Fibroblast of the conjunctiva (primary cell): ENCODE results near the gene FCHO1.

ENCODE experiments used
- DNase-seq: peaks from one replicate; pipeline ENCODE4 v3.0.0-alpha.2; 2010; ENCODE audit warnings: low read depth

Gene FCHO1

GRCh38 chr19:17735410-17735809 lies 15.9 kb upstream of the FCHO1 start:
- no peak for DNase-seq

GRCh38 chr19:17737690-17738153 lies 13.6 kb upstream of the FCHO1 start:
- no peak for DNase-seq

DNA sequence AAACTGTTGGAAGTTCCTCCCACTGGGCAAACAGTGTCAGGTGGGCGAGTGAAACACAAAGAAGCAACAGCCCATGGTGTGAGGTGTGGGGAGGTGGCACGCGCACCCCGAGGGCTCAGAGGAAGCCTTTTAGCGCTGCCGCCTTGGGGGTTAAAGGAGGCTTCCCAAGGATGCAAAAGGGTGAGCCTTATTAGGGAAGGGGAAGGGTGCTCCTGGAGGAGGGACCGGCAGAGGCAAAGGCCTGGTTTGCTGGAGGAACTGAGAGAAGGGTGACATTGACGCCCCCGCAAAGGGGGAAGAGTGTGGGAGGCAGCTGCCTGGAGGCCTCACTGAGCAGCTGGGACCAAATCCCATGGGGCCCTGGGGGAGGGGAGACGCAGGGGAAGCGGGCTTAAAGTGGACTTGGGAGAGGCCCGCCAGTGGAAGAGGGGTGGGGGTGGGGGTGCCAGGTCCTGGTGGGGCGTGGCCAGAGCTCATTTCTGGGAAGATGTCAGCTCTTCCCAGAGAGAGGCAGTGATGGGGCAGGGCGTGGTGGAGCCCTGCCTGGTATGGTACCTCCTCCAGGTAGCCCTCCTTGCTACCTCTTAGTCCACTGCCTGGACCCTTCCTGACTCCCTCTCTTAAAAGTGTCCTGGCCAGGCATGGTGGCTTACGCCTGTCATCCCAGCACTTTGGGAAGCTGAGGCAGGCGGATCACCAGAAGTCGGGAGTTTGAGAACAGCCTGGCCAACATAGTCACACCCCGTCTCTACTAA lies 12.0 kb upstream of the FCHO1 start:
- DNase-seq: no peak

GRCh38 chr19:17741456-17741855 lies 9.8 kb upstream of the FCHO1 start:
- DNase-seq: no peak

- no peak for DNase-seq
Observed at GRCh38 chr19:17743874-17744580, 7.2 kb upstream of the FCHO1 start.

GRCh38 chr19:17747205-17748098 lies 3.8 kb upstream of the FCHO1 start:
- DNase-seq: peak; percentile 81

GRCh38 chr19:17748884-17749638 lies 2.2 kb upstream of the FCHO1 start:
- DNase-seq: no peak

DNA sequence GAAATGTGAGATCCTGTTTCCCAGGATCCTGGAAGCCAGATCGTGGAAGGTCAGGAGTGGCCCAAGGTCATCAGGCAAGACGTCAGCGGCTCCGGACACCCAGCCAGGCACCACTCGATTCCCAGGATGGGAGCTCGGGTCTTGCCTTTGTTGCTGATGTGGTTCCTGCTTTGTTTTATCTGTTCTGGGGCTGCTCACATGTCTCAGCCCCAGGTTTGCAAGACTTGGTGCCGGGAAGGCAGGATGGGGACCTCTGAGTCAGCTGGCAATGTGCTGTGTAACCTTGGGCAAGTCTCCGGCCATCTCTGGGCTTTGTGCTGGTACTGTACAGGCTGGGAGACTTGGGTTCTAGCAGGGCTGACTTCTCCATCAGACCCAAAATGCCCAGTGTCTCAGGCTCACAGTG lies 1.4 kb upstream of the FCHO1 start:
- DNase-seq: no peak

- DNase-seq: no peak
Observed at GRCh38 chr19:17751912-17752273, 616 bp downstream of the FCHO1 start.

DNA sequence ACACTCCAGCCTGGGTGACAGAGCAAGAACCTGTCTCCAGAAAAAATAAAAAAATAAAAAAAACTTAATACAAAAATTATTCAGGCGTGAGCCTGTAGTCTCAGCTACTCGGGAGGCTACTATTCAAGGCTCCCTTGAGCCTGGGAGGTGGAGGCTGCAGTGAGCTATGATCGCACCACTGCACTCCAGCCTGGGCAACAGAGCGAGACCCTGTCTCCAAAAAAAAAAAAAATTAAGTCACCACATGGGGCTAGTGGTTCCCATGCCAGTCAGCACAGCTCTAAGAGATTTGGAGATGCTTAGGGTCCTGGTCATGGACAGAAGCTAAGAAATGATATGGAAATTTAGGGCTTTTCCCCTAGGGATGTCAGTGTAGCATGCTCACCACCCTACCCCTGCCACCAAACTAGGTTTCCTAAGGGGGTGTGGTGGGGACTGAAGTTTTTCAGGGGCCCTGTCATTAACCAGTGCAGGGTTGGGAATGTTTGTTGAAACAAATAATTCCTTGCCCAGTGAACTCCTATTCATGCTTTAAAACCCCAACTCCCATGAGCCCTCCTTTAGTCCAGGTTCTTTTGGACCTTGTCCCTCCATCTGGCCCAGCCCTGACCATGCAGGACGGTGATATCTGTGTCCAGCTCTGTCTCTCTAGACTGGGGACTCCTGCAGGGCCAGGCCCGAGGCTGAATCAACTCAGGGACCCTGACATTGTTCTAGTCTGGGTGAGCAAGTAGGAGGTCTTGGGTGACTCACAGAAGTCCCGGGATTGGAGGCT lies 1.8 kb downstream of the FCHO1 start:
- DNase-seq: no peak

GRCh38 chr19:17753976-17754375 lies 2.7 kb downstream of the FCHO1 start:
- no peak for DNase-seq

DNA sequence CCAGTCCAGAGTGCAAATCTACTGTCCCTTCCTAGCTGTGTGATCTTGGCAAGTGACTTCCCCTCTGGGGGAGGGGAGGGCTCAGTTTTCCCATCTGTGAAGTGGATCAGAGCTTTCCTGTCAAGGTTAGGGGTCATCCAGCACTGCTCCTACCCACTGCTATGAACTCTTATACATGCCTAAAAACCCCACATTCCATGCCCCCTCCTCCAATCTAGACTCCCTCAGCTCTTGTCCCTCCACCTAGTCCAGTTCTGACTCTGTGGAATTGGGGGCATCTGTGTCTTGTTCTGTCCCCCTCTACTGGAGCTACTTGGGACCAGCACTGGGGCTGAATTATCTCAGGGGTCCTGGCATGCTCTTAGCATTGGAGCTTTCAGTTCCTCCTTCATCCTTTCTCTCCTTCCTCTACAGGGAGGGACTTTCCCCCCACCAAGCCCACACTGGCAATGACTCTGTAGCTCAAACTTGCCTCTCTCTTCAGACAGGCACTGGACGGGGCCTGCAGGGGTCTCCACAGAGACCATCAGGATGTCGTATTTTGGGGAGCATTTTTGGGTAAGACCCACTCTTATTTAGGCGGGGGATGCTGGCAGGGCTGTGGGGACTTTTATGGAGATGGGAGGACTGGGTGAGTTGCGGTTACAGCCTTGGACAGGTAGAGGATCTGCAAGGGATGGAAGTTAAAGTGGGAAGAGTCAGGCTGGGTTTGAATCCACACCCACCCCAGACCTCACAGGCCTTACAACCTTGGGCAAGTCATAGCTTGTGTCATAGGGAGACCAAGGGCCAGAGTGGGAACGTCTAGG lies 3.6 kb downstream of the FCHO1 start:
- DNase-seq: no peak

DNA sequence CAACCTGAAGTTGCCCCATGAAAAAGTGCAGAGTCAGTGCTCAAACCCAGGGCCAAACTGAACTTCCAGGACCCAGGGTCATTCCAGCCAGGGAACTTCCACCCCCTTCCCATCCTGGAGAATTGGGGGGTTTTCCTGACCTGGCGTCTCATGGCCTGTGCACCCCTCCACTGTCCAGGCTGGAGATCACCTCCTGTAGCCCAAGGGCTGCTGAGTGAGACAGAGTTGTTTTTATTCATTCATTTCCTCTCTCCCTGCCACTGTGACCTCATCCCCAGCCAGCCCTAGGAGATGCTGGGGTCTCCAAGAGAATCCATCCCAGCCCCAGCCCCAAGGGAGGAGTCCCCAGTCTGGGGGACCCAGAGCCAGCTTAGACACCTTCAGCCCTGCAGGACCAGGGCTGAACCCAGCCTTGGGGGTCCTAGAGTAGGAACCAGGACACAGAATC lies 4.2 kb downstream of the FCHO1 start:
- no peak for DNase-seq

DNA sequence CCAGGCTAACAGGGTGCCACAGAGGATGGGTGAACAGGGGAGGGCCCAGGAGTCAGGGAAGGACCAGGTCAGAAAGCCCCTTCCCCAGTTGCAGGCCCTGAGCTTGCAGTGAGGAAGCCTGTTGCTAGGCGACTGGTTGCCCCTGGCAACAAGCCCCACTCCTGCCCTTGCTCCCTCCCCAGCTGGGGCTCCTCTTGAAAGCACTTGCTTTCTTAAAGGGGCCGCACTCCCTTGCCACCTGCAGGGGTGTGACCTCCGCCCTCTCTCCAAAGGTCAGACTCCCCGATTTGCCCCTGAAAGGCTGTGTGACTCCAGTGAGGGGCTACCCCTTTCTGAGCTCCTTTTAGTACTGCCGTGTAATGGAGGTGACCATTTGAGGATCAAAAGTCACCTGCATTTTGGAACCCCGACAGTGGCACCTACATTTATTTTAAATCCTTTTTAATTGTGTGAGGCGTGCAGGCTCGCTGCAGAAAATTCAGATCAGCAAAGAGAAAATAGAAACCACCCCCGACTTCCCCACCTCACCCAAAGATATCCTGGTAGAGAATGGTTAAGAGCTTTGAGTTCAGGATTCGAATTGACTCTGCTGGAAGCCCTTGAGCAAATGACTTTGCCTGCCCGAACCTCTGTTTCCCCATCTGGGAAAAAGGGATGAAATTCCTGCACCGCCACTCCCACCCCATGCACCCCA lies 4.8 kb downstream of the FCHO1 start:
- no peak for DNase-seq

GRCh38 chr19:17757125-17757524 lies 5.8 kb downstream of the FCHO1 start:
- no peak for DNase-seq

GRCh38 chr19:17758515-17758914 lies 7.2 kb downstream of the FCHO1 start:
- DNase-seq: no peak

DNA sequence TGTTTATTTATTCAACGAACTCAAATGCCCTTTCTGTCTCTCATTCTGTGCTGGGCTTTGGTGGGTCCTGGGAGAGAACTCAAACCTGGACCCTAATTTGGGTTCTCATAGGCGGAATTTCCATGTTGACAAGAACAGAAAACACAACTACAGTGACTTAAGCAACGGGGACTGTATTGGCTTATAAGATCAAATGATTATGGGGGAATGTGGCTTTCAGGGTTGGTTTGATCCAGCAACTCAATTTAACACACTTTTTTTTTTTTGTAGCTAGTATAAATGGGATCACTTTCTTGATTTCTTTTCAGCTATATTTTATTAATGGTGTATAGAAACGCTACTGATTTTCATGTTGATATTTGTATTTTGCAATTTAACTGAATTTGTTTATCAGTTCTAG lies 9.9 kb downstream of the FCHO1 start:
- no peak for DNase-seq

GRCh38 chr19:17762505-17763229 lies 11.4 kb downstream of the FCHO1 start:
- DNase-seq: no peak

DNA sequence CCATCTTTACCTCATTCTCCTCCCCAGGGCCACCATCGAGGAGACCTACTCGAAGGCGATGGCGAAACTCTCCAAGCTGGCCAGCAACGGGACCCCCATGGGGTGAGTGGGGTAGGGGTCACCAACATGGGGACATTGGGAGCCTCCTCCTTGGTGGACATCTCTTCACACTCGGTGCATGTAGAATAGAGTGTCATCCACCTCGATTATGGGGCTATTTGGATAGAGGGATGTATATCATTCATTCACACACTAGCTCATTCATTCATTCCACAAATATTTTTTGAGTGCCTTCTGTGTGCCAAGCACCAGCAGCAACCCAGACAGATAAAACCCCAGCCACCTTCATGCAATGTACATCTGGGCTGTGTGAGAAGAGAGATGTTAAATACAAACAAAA lies 13.1 kb downstream of the FCHO1 start:
- no peak for DNase-seq
